Measurements from ENCODE around the gene PROM1.

PROM1 gene

DNA sequence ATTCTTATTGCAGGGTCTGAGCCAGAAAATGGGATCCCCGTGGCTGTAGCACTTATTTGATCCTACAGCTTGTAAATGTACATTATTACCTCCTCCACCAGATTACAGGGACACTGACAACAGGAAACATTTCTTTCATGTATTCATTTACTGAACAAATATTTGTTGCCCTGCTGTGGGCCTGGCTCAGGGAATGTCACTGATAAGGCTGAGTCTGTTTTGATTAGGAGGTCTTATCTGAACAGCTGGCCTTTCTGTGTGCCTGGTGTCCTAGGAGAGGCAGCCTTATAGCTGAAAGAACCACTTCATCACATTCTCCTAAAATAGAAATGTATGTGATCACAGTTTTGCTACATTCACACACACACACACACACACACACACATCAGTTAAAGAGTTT is 45.5 kb upstream of the PROM1 start:
- 0% methylated on average over 1 of the region's 1 CpG for WGBS
- no peak overlapping the region for H3K14ac ChIP-seq (ENCODE audit: low read length in 2 of 2)
- H2BK5ac ChIP-seq (ENCODE audit: low read depth, low read length, poor library complexity, severe bottlenecking): no peak overlapping the region
- no peak for DNase-seq
- H3K9me3 ChIP-seq (ENCODE audit: control insufficient read depth, low read length): no peaks in the 10 kb centered on the region
- H3K9ac ChIP-seq (ENCODE audit: low read length): no peak overlapping the region
- no peak overlapping the region for H2AFZ ChIP-seq (ENCODE audit: low read depth, low read length)
- no peak overlapping the region for H2BK120ac ChIP-seq (ENCODE audit: low read depth, low read length)
- H4K8ac ChIP-seq (ENCODE audit: low read length): no peak overlapping the region
- no peak overlapping the region for H3K4me3 ChIP-seq (ENCODE audit: insufficient read depth in 1 of 2, low read depth in 1 of 2, low read length in 2 of 2)
- no peak overlapping the region for H3K18ac ChIP-seq (ENCODE audit: low read depth in 1 of 2, low read length in 2 of 2)
- no peak overlapping the region for H2BK15ac ChIP-seq (ENCODE audit: low read depth, poor library complexity, severe bottlenecking)
- no peaks in the 10 kb centered on the region for H3K79me1 ChIP-seq (replicated peaks; ENCODE audit: low read length, poor library complexity, severe bottlenecking)
- H3K27me3 ChIP-seq (ENCODE audit: control insufficient read depth in 1 of 2, insufficient read depth in 1 of 2, low read length in 2 of 2): peaks cover 0 to 29% of the 10 kb centered on the region in 2 experiments
- no peak overlapping the region for H2AK5ac ChIP-seq (ENCODE audit: low read length, severe bottlenecking)
- H2BK12ac ChIP-seq (ENCODE audit: low read length in 2 of 2): no peak overlapping the region
- no peak overlapping the region for H4K91ac ChIP-seq (ENCODE audit: low read length)
- H3K4me2 ChIP-seq (ENCODE audit: low read length, poor library complexity, severe bottlenecking): no peak overlapping the region
- no peak overlapping the region for H3K4ac ChIP-seq (ENCODE audit: low read depth in 1 of 2, low read length in 2 of 2)
- H3K23ac ChIP-seq (ENCODE audit: low read length in 2 of 2): no peak overlapping the region
- H3K27ac ChIP-seq (ENCODE audit: low read length, poor library complexity, severe bottlenecking): no peak overlapping the region
- no peaks in the 10 kb centered on the region for H3K36me3 ChIP-seq (ENCODE audit: control insufficient read depth in 1 of 2, insufficient read depth in 2 of 2, low read depth in 1 of 2, low read length in 2 of 2)
- H3K4me1 ChIP-seq (ENCODE audit: control insufficient read depth, insufficient read depth, low read depth, low read length): peaks cover 2% of the 10 kb centered on the region

DNA sequence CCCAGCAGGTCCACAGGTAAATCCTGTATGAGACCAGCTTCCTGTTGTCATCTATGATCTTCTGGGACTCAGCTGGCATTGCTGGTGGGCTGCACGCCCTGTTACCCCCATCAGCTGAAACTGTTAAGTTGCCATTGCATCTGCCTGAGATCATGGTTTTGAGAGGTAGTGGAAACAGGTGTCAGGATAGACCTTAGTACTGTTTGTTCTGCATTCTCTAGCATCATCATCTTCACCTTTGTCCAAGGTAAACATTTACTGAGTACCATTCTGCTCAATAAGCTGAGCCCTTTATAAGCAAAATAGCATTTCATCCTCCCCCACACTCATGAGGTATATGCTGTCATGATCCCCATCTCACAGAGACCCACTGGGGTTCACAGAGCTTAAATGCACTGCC is 42.9 kb upstream of the PROM1 start:
- Histone ChIP-seq H2BK15ac (ENCODE audit: low read depth, poor library complexity, severe bottlenecking) (no peak overlapping the region), H2AK5ac (ENCODE audit: low read length, severe bottlenecking) (no peak overlapping the region), H2BK5ac (ENCODE audit: low read depth, low read length, poor library complexity, severe bottlenecking) (no peak overlapping the region), H3K9me3 (ENCODE audit: control insufficient read depth, low read length) (no peaks in the 10 kb centered on the region), H2BK12ac (ENCODE audit: low read length in 2 of 2) (no peak overlapping the region), H3K9ac (ENCODE audit: low read length) (no peak overlapping the region), H2AFZ (ENCODE audit: low read depth, low read length) (no peak overlapping the region), H4K8ac (ENCODE audit: low read length) (no peak overlapping the region), H3K4ac (ENCODE audit: low read depth in 1 of 2, low read length in 2 of 2) (no peak overlapping the region), H3K14ac (ENCODE audit: low read length in 2 of 2) (no peak overlapping the region), H3K23ac (ENCODE audit: low read length in 2 of 2) (no peak overlapping the region), H4K91ac (ENCODE audit: low read length) (no peak overlapping the region), H3K79me1 (replicated peaks; ENCODE audit: low read length, poor library complexity, severe bottlenecking) (no peaks in the 10 kb centered on the region), H3K4me1 (ENCODE audit: control insufficient read depth, insufficient read depth, low read depth, low read length) (peaks cover 2% of the 10 kb centered on the region), H3K36me3 (ENCODE audit: control insufficient read depth in 1 of 2, insufficient read depth in 2 of 2, low read depth in 1 of 2, low read length in 2 of 2) (no peaks in the 10 kb centered on the region), H3K4me2 (ENCODE audit: low read length, poor library complexity, severe bottlenecking) (no peak overlapping the region), H3K27me3 (ENCODE audit: control insufficient read depth in 1 of 2, insufficient read depth in 1 of 2, low read length in 2 of 2) (peaks cover 21 to 45% of the 10 kb centered on the region in 2 experiments), H3K4me3 (ENCODE audit: insufficient read depth in 1 of 2, low read depth in 1 of 2, low read length in 2 of 2) (no peak overlapping the region), H3K27ac (ENCODE audit: low read length, poor library complexity, severe bottlenecking) (no peak overlapping the region), H2BK120ac (ENCODE audit: low read depth, low read length) (no peak overlapping the region), H3K18ac (ENCODE audit: low read depth in 1 of 2, low read length in 2 of 2) (no peak overlapping the region)
- WGBS: 90% methylated on average over 1 of the region's 1 CpG
- DNase-seq: no peak

DNA sequence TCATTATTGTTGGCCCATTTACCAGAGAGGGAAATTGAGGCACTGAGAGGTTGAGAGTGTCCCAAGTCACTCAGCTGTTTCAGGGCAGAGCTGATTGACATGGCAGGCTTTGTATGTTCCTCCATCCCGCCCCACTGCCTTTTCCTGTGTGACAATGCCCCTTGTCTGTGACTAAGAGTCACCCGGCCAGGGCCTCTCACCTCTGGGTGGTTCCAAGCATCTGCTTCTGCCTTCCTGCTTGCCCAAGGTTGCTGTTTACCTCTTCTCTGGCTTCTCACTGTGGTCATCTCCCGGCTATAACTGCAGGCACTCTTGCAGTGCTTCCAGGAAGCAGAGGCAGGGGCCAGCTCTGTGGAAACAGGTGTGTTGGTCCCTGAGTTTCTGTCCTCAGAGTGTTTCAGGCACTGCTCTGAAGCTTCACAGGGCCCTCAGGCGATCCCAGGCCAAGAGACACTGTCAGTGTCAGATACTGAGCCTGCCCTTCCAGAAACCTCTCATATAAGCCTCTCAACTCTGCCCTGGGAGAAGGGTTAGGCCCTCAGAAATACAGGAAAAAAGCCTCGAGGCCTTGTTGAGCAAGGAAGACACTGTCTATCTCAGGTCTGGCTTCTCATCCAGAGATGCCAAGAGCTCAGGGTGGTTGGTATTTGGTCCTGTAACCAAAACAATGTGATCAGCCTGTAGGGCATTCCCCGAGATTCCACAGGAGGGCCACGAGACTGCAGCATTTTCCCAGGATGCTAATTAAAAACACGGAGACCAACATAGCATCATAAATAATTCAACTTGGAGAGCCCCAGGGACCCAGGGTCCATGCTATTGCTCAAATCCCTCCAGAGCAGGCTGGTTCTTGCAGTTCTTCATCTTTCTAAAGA is 42.0 kb upstream of the PROM1 start:
- Histone ChIP-seq H3K4me1 (ENCODE audit: control insufficient read depth, insufficient read depth, low read depth, low read length) (peaks cover 2% of the 10 kb centered on the region), H3K23ac (ENCODE audit: low read length in 2 of 2) (no peak overlapping the region), H3K14ac (ENCODE audit: low read length in 2 of 2) (peak overlapping the region in 1 of 2 experiments; percentile 64), H2BK5ac (ENCODE audit: low read depth, low read length, poor library complexity, severe bottlenecking) (no peak overlapping the region), H3K27ac (ENCODE audit: low read length, poor library complexity, severe bottlenecking) (no peak overlapping the region), H2BK15ac (ENCODE audit: low read depth, poor library complexity, severe bottlenecking) (no peak overlapping the region), H3K18ac (ENCODE audit: low read depth in 1 of 2, low read length in 2 of 2) (no peak overlapping the region), H3K4ac (ENCODE audit: low read depth in 1 of 2, low read length in 2 of 2) (no peak overlapping the region), H3K4me3 (ENCODE audit: insufficient read depth in 1 of 2, low read depth in 1 of 2, low read length in 2 of 2) (no peak overlapping the region), H3K79me1 (replicated peaks; ENCODE audit: low read length, poor library complexity, severe bottlenecking) (no peaks in the 10 kb centered on the region), H4K91ac (ENCODE audit: low read length) (no peak overlapping the region), H2BK12ac (ENCODE audit: low read length in 2 of 2) (no peak overlapping the region), H4K8ac (ENCODE audit: low read length) (no peak overlapping the region), H3K9ac (ENCODE audit: low read length) (no peak overlapping the region), H2AK5ac (ENCODE audit: low read length, severe bottlenecking) (no peak overlapping the region), H2BK120ac (ENCODE audit: low read depth, low read length) (no peak overlapping the region), H3K4me2 (ENCODE audit: low read length, poor library complexity, severe bottlenecking) (no peak overlapping the region), H3K36me3 (ENCODE audit: control insufficient read depth in 1 of 2, insufficient read depth in 2 of 2, low read depth in 1 of 2, low read length in 2 of 2) (no peaks in the 10 kb centered on the region), H3K27me3 (ENCODE audit: control insufficient read depth in 1 of 2, insufficient read depth in 1 of 2, low read length in 2 of 2) (peaks cover 21 to 53% of the 10 kb centered on the region in 2 experiments), H2AFZ (ENCODE audit: low read depth, low read length) (no peak overlapping the region), H3K9me3 (ENCODE audit: control insufficient read depth, low read length) (no peaks in the 10 kb centered on the region)
- DNase-seq: no peak
- WGBS: 78% methylated on average over 8 of the region's 8 CpGs

DNA sequence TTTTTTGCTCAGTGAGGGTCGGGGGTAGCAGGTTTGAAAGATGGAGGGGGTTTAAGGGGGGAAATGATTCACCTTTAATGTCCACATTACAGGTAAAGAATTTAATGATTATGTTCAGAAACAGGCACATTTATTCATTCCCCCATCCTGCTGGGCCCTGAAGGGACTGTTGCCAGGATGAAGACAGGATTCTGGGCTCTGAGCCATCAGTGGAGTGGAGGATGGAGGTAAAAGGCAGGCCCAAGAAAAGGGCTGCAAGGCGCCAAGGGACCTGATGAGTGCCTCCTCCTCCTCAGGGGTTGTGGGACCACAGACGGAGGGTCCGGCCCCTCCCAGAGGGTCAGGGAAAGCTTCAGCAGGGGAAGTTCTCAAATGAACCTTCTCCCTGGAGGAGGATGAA is 40.4 kb upstream of the PROM1 start:
- Histone ChIP-seq H4K8ac (ENCODE audit: low read length) (no peak overlapping the region), H3K23ac (ENCODE audit: low read length in 2 of 2) (no peak overlapping the region), H2AFZ (ENCODE audit: low read depth, low read length) (no peak overlapping the region), H3K9ac (ENCODE audit: low read length) (no peak overlapping the region), H3K4me3 (ENCODE audit: insufficient read depth in 1 of 2, low read depth in 1 of 2, low read length in 2 of 2) (no peak overlapping the region), H3K4ac (ENCODE audit: low read depth in 1 of 2, low read length in 2 of 2) (no peak overlapping the region), H4K91ac (ENCODE audit: low read length) (no peak overlapping the region), H3K27ac (ENCODE audit: low read length, poor library complexity, severe bottlenecking) (no peak overlapping the region), H3K36me3 (ENCODE audit: control insufficient read depth in 1 of 2, insufficient read depth in 2 of 2, low read depth in 1 of 2, low read length in 2 of 2) (no peaks in the 10 kb centered on the region), H2BK12ac (ENCODE audit: low read length in 2 of 2) (no peak overlapping the region), H3K4me2 (ENCODE audit: low read length, poor library complexity, severe bottlenecking) (no peak overlapping the region), H3K79me1 (replicated peaks; ENCODE audit: low read length, poor library complexity, severe bottlenecking) (no peaks in the 10 kb centered on the region), H3K9me3 (ENCODE audit: control insufficient read depth, low read length) (no peaks in the 10 kb centered on the region), H3K4me1 (ENCODE audit: control insufficient read depth, insufficient read depth, low read depth, low read length) (peaks cover 2% of the 10 kb centered on the region), H2BK120ac (ENCODE audit: low read depth, low read length) (no peak overlapping the region), H3K27me3 (ENCODE audit: control insufficient read depth in 1 of 2, insufficient read depth in 1 of 2, low read length in 2 of 2) (peaks cover 33 to 68% of the 10 kb centered on the region in 2 experiments), H2AK5ac (ENCODE audit: low read length, severe bottlenecking) (no peak overlapping the region), H3K14ac (ENCODE audit: low read length in 2 of 2) (no peak overlapping the region), H3K18ac (ENCODE audit: low read depth in 1 of 2, low read length in 2 of 2) (no peak overlapping the region), H2BK15ac (ENCODE audit: low read depth, poor library complexity, severe bottlenecking) (no peak overlapping the region), H2BK5ac (ENCODE audit: low read depth, low read length, poor library complexity, severe bottlenecking) (no peak overlapping the region)
- 100% methylated on average over 3 of the region's 4 CpGs for WGBS
- DNase-seq: no peak
